Eye (tissue), 1 donor: ENCODE results near the gene PPM1E.

Experiments
- DNase-seq: peaks from one replicate; pipeline ENCODE4 v3.0.0-alpha.2; 2015

Gene PPM1E

GRCh38 chr17:59000022-59000421 lies 244.4 kb downstream of the PPM1E start:
- no peak for DNase-seq

- peak; percentile 46 for DNase-seq
Measured at GRCh38 chr17:59001158-59001814, 245.6 kb downstream of the PPM1E start.

GRCh38 chr17:59002126-59002525 lies 246.5 kb downstream of the PPM1E start:
- no peak for DNase-seq

GRCh38 chr17:59002848-59003247 lies 247.2 kb downstream of the PPM1E start:
- no peak for DNase-seq

GRCh38 chr17:59003860-59004259 lies 248.2 kb downstream of the PPM1E start:
- DNase-seq, result no peak

- DNase-seq, result peak; percentile 88
Measured at GRCh38 chr17:59004338-59005111, 248.9 kb downstream of the PPM1E start.

GRCh38 chr17:59007995-59008394 lies 252.3 kb downstream of the PPM1E start:
- DNase-seq, result no peak

- DNase-seq, result no peak
Measured at GRCh38 chr17:59008737-59009136, 253.1 kb downstream of the PPM1E start.

GRCh38 chr17:59010026-59010425 lies 254.4 kb downstream of the PPM1E start:
- no peak for DNase-seq

GRCh38 chr17:59011975-59012374 lies 256.3 kb downstream of the PPM1E start:
- no peak for DNase-seq

GRCh38 chr17:59018019-59018418 lies 262.4 kb downstream of the PPM1E start:
- DNase-seq, result no peak

- DNase-seq, result no peak
Measured at GRCh38 chr17:59024916-59025315, 269.3 kb downstream of the PPM1E start.

GRCh38 chr17:59026176-59026939 lies 270.7 kb downstream of the PPM1E start:
- no peak for DNase-seq

- DNase-seq, result no peak
Measured at GRCh38 chr17:59027750-59028149, 272.1 kb downstream of the PPM1E start.

- DNase-seq, result no peak
Measured at GRCh38 chr17:59028328-59028727, 272.7 kb downstream of the PPM1E start.

- DNase-seq, result no peak
Measured at GRCh38 chr17:59030811-59031210, 275.2 kb downstream of the PPM1E start.
